ENCODE measurements around the gene SLC28A2. TPM values are rescaled to one million over a fixed set of nuclear protein-coding genes. Genes with fewer than 3 reads are reported as not detected.

Gene SLC28A2
- total RNA-seq, 4 donors from 2014 or later: not detected

DNA sequence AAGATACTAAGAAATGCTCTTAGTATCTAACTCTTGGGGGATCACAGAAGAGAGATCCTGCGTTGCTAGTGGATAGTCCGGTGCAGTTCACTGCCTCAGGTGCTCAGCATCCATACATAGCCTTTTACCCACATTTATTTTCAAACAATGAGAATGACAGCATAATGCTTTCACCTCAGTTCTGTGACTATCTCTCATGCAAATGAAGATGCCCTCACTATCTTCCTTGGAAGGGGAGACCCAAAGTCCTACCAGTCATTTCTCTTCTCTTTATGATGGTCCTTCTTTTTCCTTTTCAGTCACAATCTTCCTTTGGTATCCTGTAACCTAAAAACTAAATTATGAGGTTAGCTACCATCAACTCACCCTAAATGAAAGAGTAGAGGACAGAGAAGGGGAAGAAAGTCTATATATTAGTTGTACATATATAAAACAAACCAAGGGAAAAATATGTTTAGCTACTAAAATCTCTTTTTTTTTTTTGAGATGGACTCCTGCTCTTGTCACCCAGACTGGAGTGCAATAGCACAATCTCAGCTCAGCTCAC, 30.9 kb upstream of the SLC28A2 start:
- DNase-seq (ENCODE audit: low spot score in 2 of 2): no peak
- Histone ChIP-seq H3K4me1 (no peaks in the 10 kb centered on the region), H3K9me3 (no peaks in the 10 kb centered on the region), H3K27me3 (no peaks in the 10 kb centered on the region), H3K4me3 (no peak overlapping the region), H3K27ac (no peak overlapping the region), H3K36me3 (no peaks in the 10 kb centered on the region)
- WGBS, 2 donors: 94% methylated on average over 2 of the region's 2 CpGs
- TF ChIP-seq CTCF (IDR thresholded peaks at IDR 0.05) (no peak), POLR2A (IDR thresholded peaks at IDR 0.05) (no peak), EP300 (IDR thresholded peaks at IDR 0.05) (no peak)

- Histone ChIP-seq H3K9me3 (no peaks in the 10 kb centered on the region), H3K27me3 (no peaks in the 10 kb centered on the region), H3K4me1 (no peaks in the 10 kb centered on the region), H3K4me3 (no peak overlapping the region), H3K27ac (no peak overlapping the region), H3K36me3 (no peaks in the 10 kb centered on the region)
- DNase-seq (ENCODE audit: low spot score in 2 of 2): no peak
- TF ChIP-seq EP300 (IDR thresholded peaks at IDR 0.05): no peak
- 82 to 87% methylated on average over 4 of the region's 4 CpGs for WGBS, 2 donors
Measured at GRCh38 chr15:45221967-45222366, 30.1 kb upstream of the SLC28A2 start.

DNA sequence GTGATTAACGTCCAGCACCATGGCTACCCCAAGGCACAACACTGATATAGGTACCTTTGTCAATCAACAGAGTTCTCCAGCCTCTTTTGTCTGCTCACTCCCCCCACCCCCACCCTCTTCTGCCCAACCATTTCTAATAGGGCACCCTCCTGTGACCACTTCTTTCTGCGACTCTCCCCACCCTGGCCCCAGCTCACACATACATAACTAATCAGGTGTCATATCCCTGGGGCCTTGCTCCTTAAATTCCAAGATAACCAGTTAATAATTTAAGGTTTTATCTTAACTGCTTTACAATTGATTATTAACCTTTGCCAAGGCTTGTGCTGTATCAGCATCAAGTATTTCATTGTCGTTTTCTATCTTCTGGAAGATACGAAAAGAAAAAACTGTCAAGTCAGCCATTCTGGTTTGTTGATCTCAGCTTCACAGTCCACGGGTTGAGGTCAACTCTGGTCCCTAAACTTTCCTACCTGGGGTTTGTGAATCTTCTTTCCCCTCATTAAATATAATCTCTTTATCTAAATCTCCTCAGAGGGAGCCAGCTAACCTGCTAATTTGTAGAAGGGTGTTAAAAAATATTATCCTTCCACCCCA, 27.3 kb upstream of the SLC28A2 start:
- WGBS, 2 donors: 38 to 52% methylated on average over 5 of the region's 5 CpGs
- no peaks in the 10 kb centered on the region for H3K4me1 ChIP-seq
- no peak for TF ChIP-seq EP300 (IDR thresholded peaks at IDR 0.05)
- no peak for TF ChIP-seq POLR2A (IDR thresholded peaks at IDR 0.05)
- TF ChIP-seq CTCF (IDR thresholded peaks at IDR 0.05): no peak
- no peak overlapping the region for H3K4me3 ChIP-seq
- H3K36me3 ChIP-seq: no peaks in the 10 kb centered on the region
- H3K9me3 ChIP-seq: no peaks in the 10 kb centered on the region
- no peaks in the 10 kb centered on the region for H3K27me3 ChIP-seq
- H3K27ac ChIP-seq: no peak overlapping the region
- no peak for DNase-seq (ENCODE audit: low spot score in 2 of 2)

GRCh38 chr15:45225506-45226273, 26.3 kb upstream of the SLC28A2 start:
- Histone ChIP-seq H3K4me3 (no peak overlapping the region), H3K27me3 (no peaks in the 10 kb centered on the region), H3K27ac (no peak overlapping the region), H3K9me3 (no peaks in the 10 kb centered on the region), H3K36me3 (no peaks in the 10 kb centered on the region), H3K4me1 (no peaks in the 10 kb centered on the region)
- no peak for DNase-seq (ENCODE audit: low spot score in 2 of 2)
- no peak for TF ChIP-seq POLR2A (IDR thresholded peaks at IDR 0.05)
- TF ChIP-seq CTCF (IDR thresholded peaks at IDR 0.05): no peak
- no peak for TF ChIP-seq EP300 (IDR thresholded peaks at IDR 0.05)
- 78 to 79% methylated on average over 11 of the region's 11 CpGs for WGBS, 2 donors

- Histone ChIP-seq H3K27ac (no peak overlapping the region), H3K4me1 (no peaks in the 10 kb centered on the region), H3K9me3 (no peaks in the 10 kb centered on the region), H3K4me3 (no peak overlapping the region), H3K27me3 (no peaks in the 10 kb centered on the region), H3K36me3 (no peaks in the 10 kb centered on the region)
- WGBS, 2 donors: 69 to 81% methylated on average over 5 of the region's 5 CpGs
- TF ChIP-seq EP300 (IDR thresholded peaks at IDR 0.05) (no peak), CTCF (IDR thresholded peaks at IDR 0.05) (no peak), POLR2A (IDR thresholded peaks at IDR 0.05) (no peak)
- no peak for DNase-seq (ENCODE audit: low spot score in 2 of 2)
Measured at GRCh38 chr15:45228931-45229330, 23.1 kb upstream of the SLC28A2 start.
